Measurements from ENCODE around the gene KRT1. TPM values are rescaled to one million over a fixed set of nuclear protein-coding genes. Genes with fewer than 3 reads are reported as not detected.

KRT1 gene
- total RNA-seq, 1 donor from 2014 or later: not detected

- no peaks in the 10 kb centered on the region for H3K36me3 Mint-ChIP-seq (ENCODE audit: unreplicated experiment)
- DNase-seq: no peak
- TF ChIP-seq CTCF (IDR thresholded peaks at IDR 0.05; ENCODE audit: partially characterized antibody, unreplicated experiment): no peak
- no peaks in the 10 kb centered on the region for H3K27me3 Mint-ChIP-seq (ENCODE audit: unreplicated experiment)
- peaks cover 3% of the 10 kb centered on the region for H3K9me3 Mint-ChIP-seq (ENCODE audit: unreplicated experiment)
- no peak overlapping the region for H3K4me3 Mint-ChIP-seq (ENCODE audit: unreplicated experiment)
- H3K27ac Mint-ChIP-seq (ENCODE audit: unreplicated experiment): no peak overlapping the region
- no peaks in the 10 kb centered on the region for H3K4me1 Mint-ChIP-seq (ENCODE audit: low read depth, unreplicated experiment)
These were observed 31.1 kb downstream of the KRT1 start for GRCh38 chr12:52649066-52649465.

GRCh38 chr12:52648012-52648550, 32.1 kb downstream of the KRT1 start:
- DNase-seq: no peak
- Mint-ChIP-seq H3K4me1 (ENCODE audit: low read depth, unreplicated experiment) (no peaks in the 10 kb centered on the region), H3K27me3 (ENCODE audit: unreplicated experiment) (no peaks in the 10 kb centered on the region), H3K9me3 (ENCODE audit: unreplicated experiment) (peaks cover 6% of the 10 kb centered on the region), H3K36me3 (ENCODE audit: unreplicated experiment) (no peaks in the 10 kb centered on the region), H3K27ac (ENCODE audit: unreplicated experiment) (no peak overlapping the region), H3K4me3 (ENCODE audit: unreplicated experiment) (no peak overlapping the region)
- no peak for TF ChIP-seq CTCF (IDR thresholded peaks at IDR 0.05; ENCODE audit: partially characterized antibody, unreplicated experiment)

GRCh38 chr12:52647601-52648000, 32.6 kb downstream of the KRT1 start:
- H3K4me3 Mint-ChIP-seq (ENCODE audit: unreplicated experiment): no peak overlapping the region
- no peak for TF ChIP-seq CTCF (IDR thresholded peaks at IDR 0.05; ENCODE audit: partially characterized antibody, unreplicated experiment)
- no peaks in the 10 kb centered on the region for H3K36me3 Mint-ChIP-seq (ENCODE audit: unreplicated experiment)
- no peaks in the 10 kb centered on the region for H3K4me1 Mint-ChIP-seq (ENCODE audit: low read depth, unreplicated experiment)
- no peaks in the 10 kb centered on the region for H3K27me3 Mint-ChIP-seq (ENCODE audit: unreplicated experiment)
- DNase-seq: no peak
- H3K27ac Mint-ChIP-seq (ENCODE audit: unreplicated experiment): no peak overlapping the region
- peaks cover 7% of the 10 kb centered on the region for H3K9me3 Mint-ChIP-seq (ENCODE audit: unreplicated experiment)

GRCh38 chr12:52646613-52647012, 33.6 kb downstream of the KRT1 start:
- Mint-ChIP-seq H3K27me3 (ENCODE audit: unreplicated experiment) (no peaks in the 10 kb centered on the region), H3K27ac (ENCODE audit: unreplicated experiment) (no peak overlapping the region), H3K9me3 (ENCODE audit: unreplicated experiment) (peaks cover 7% of the 10 kb centered on the region), H3K36me3 (ENCODE audit: unreplicated experiment) (no peaks in the 10 kb centered on the region), H3K4me3 (ENCODE audit: unreplicated experiment) (no peak overlapping the region), H3K4me1 (ENCODE audit: low read depth, unreplicated experiment) (no peaks in the 10 kb centered on the region)
- TF ChIP-seq CTCF (IDR thresholded peaks at IDR 0.05; ENCODE audit: partially characterized antibody, unreplicated experiment): no peak
- no peak for DNase-seq

GRCh38 chr12:52645982-52646381, 34.2 kb downstream of the KRT1 start:
- Mint-ChIP-seq H3K27ac (ENCODE audit: unreplicated experiment) (no peak overlapping the region), H3K36me3 (ENCODE audit: unreplicated experiment) (no peaks in the 10 kb centered on the region), H3K9me3 (ENCODE audit: unreplicated experiment) (peaks cover 7% of the 10 kb centered on the region), H3K4me1 (ENCODE audit: low read depth, unreplicated experiment) (no peaks in the 10 kb centered on the region), H3K27me3 (ENCODE audit: unreplicated experiment) (no peaks in the 10 kb centered on the region), H3K4me3 (ENCODE audit: unreplicated experiment) (no peak overlapping the region)
- DNase-seq: no peak
- TF ChIP-seq CTCF (IDR thresholded peaks at IDR 0.05; ENCODE audit: partially characterized antibody, unreplicated experiment): no peak

Data from glutamatergic neuron (in vitro differentiated cells).